ENCODE data around the gene ATP1B1. TPM values are rescaled to one million over a fixed set of nuclear protein-coding genes. Genes with fewer than 3 reads are reported as not detected.

ATP1B1 gene
- total RNA-seq, 4 donors from 2014 or later, result 87.0 to 222 (median 153) TPM

- TF ChIP-seq CTCF (IDR thresholded peaks at IDR 0.05) (no peak), POLR2A (IDR thresholded peaks at IDR 0.05) (no peak)
- no peak for DNase-seq
- WGBS, 2 donors, result 34 to 38% methylated on average over 3 of the region's 4 CpGs
Observed at GRCh38 chr1:169094897-169095569, 11.5 kb upstream of the ATP1B1 start.

GRCh38 chr1:169098380-169098779, 8.1 kb upstream of the ATP1B1 start:
- Histone ChIP-seq H3K4me3 (no peak overlapping the region), H3K27me3 (no peaks in the 10 kb centered on the region), H3K27ac (no peak overlapping the region), H3K9me3 (no peaks in the 10 kb centered on the region), H3K36me3 (no peaks in the 10 kb centered on the region), H3K4me1 (peaks cover 11 to 28% (median 16%) of the 10 kb centered on the region in 3 donors)
- no peak for TF ChIP-seq CTCF (IDR thresholded peaks at IDR 0.05)
- TF ChIP-seq POLR2A (IDR thresholded peaks at IDR 0.05), result no peak
- no peak for DNase-seq
- 56 to 63% methylated on average over 1 of the region's 1 CpG for WGBS, 2 donors
- intact Hi-C loops (cut with DNase I), result no loop called here

More at GRCh38 chr1:169094897-169095569, 11.5 kb upstream of the ATP1B1 start:
- no peak overlapping the region for H3K27ac ChIP-seq
- no peaks in the 10 kb centered on the region for H3K27me3 ChIP-seq
- H3K36me3 ChIP-seq, result no peaks in the 10 kb centered on the region
- no peaks in the 10 kb centered on the region for H3K9me3 ChIP-seq
- intact Hi-C loops (cut with DNase I), result no loop called here
- peaks cover 0 to 11% (median 0%) of the 10 kb centered on the region in 3 donors for H3K4me1 ChIP-seq
- no peak overlapping the region for H3K4me3 ChIP-seq

GRCh38 chr1:169099561-169099960, 6.9 kb upstream of the ATP1B1 start:
- no peak for TF ChIP-seq CTCF (IDR thresholded peaks at IDR 0.05)
- no peak for TF ChIP-seq POLR2A (IDR thresholded peaks at IDR 0.05)
- Histone ChIP-seq H3K27me3 (no peaks in the 10 kb centered on the region), H3K9me3 (no peaks in the 10 kb centered on the region), H3K4me1 (peaks cover 13 to 40% (median 22%) of the 10 kb centered on the region in 3 donors), H3K27ac (no peak overlapping the region), H3K36me3 (no peaks in the 10 kb centered on the region), H3K4me3 (no peak overlapping the region)
- 87 to 93% methylated on average over 2 of the region's 2 CpGs for WGBS, 2 donors
- intact Hi-C loops (cut with DNase I), result no loop called here
- no peak for DNase-seq

- no peak overlapping the region for H3K27ac ChIP-seq
- no peak for DNase-seq
Observed at GRCh38 chr1:169100208-169100607, 6.3 kb upstream of the ATP1B1 start.

More at GRCh38 chr1:169100208-169100607, 6.3 kb upstream of the ATP1B1 start:
- WGBS, 2 donors, result 67 to 86% methylated on average over 1 of the region's 1 CpG
- H3K27me3 ChIP-seq, result no peaks in the 10 kb centered on the region
- no peak for TF ChIP-seq CTCF (IDR thresholded peaks at IDR 0.05)
- TF ChIP-seq POLR2A (IDR thresholded peaks at IDR 0.05), result no peak
- no peaks in the 10 kb centered on the region for H3K9me3 ChIP-seq
- intact Hi-C loops (cut with DNase I), result no loop called here
- no peaks in the 10 kb centered on the region for H3K36me3 ChIP-seq
- peaks cover 13 to 42% (median 24%) of the 10 kb centered on the region in 3 donors for H3K4me1 ChIP-seq
- no peak overlapping the region for H3K4me3 ChIP-seq
